Measurements from ENCODE around the gene CRB2. TPM values are rescaled to one million over a fixed set of nuclear protein-coding genes. Genes with fewer than 3 reads are reported as not detected.

CRB2 gene
- total RNA-seq, 2 experiments from 2014 or later, result 0.09 TPM; not detected in 1

- ATAC-seq (no peak), DNase-seq (no peak)
- Mint-ChIP-seq H3K27ac (no peak overlapping the region), H3K27me3 (no peaks in the 10 kb centered on the region), H3K9me3 (no peaks in the 10 kb centered on the region), H3K36me3 (ENCODE audit: low read depth) (no peaks in the 10 kb centered on the region), H3K4me1 (ENCODE audit: low read depth) (peaks cover 33% of the 10 kb centered on the region), H3K4me3 (no peak overlapping the region)
- POLR2A ChIA-PET, result interaction anchor here (0.7 to 1.3 kb wide), 3 partner anchors 12 to 70 kb away, joined by 3 to 4 read pairs (median 3); no protein-coding TSS in a partner anchor
- intact Hi-C loops (cut with micrococcal nuclease), result no loop called here
- TF ChIP-seq CTCF (IDR thresholded peaks at IDR 0.05), result no peak
- CTCF ChIA-PET, result interaction anchor here (1.0 to 1.2 kb wide), 2 partner anchors 20 to 94 kb away, joined by 3 read pairs; no protein-coding TSS in a partner anchor
Observed at GRCh38 chr9:123318961-123319421, 37.0 kb upstream of the CRB2 start.

GRCh38 chr9:123319541-123320339 is 36.3 kb upstream of the CRB2 start:
- H3K4me3 Mint-ChIP-seq, result no peak overlapping the region
- intact Hi-C loops (cut with micrococcal nuclease), result no loop called here
- peaks cover 35% of the 10 kb centered on the region for H3K4me1 Mint-ChIP-seq (ENCODE audit: low read depth)
- peak overlapping the region; percentile 17 for H3K27ac Mint-ChIP-seq
- POLR2A ChIA-PET, result interaction anchor here (1.0 to 1.3 kb wide), 3 partner anchors 12 to 95 kb away, joined by 3 to 4 read pairs (median 3); no protein-coding TSS in a partner anchor
- ATAC-seq (no peak), DNase-seq (peak; percentile 1)
- H3K27me3 Mint-ChIP-seq, result no peaks in the 10 kb centered on the region
- CTCF ChIA-PET, result interaction anchor here (1.0 to 1.2 kb wide), 2 partner anchors 19 to 95 kb away, joined by 3 read pairs; no protein-coding TSS in a partner anchor
- no peak for TF ChIP-seq CTCF (IDR thresholded peaks at IDR 0.05)
- no peaks in the 10 kb centered on the region for H3K36me3 Mint-ChIP-seq (ENCODE audit: low read depth)
- H3K9me3 Mint-ChIP-seq, result no peaks in the 10 kb centered on the region

- Mint-ChIP-seq H3K27ac (peak overlapping the region; percentile 96), H3K4me1 (ENCODE audit: low read depth) (peaks cover 44% of the 10 kb centered on the region), H3K27me3 (no peaks in the 10 kb centered on the region), H3K4me3 (no peak overlapping the region), H3K36me3 (ENCODE audit: low read depth) (no peaks in the 10 kb centered on the region), H3K9me3 (no peaks in the 10 kb centered on the region)
- DNase-seq, result peak; percentile 1
- TF ChIP-seq CTCF (IDR thresholded peaks at IDR 0.05), result no peak
- ChIA-PET CTCF (interaction anchor here (0.9 to 1.0 kb wide), 2 partner anchors 9 to 28 kb away, joined by 3 read pairs; no protein-coding TSS in a partner anchor), POLR2A (no interaction called here)
- intact Hi-C loops (cut with micrococcal nuclease), result no loop called here
- no peak for ATAC-seq
Observed at GRCh38 chr9:123320814-123321213, 35.2 kb upstream of the CRB2 start.

GRCh38 chr9:123321616-123322272 is 34.3 kb upstream of the CRB2 start:
- ATAC-seq (no peak), DNase-seq (peak; percentile 6)
- peaks cover 52% of the 10 kb centered on the region for H3K4me1 Mint-ChIP-seq (ENCODE audit: low read depth)
- peak overlapping the region; percentile 96 for H3K27ac Mint-ChIP-seq
- POLR2A ChIA-PET, result interaction anchor here (0.6 to 1.2 kb wide), 4 partner anchors 8 to 27 kb away, joined by 3 to 4 read pairs (median 3); no protein-coding TSS in a partner anchor
- CTCF ChIA-PET, result interaction anchor here (1.0 kb wide), 1 partner anchor 27 kb away, joined by 3 read pairs; no protein-coding TSS in a partner anchor
- H3K27me3 Mint-ChIP-seq, result no peaks in the 10 kb centered on the region
- intact Hi-C loops (cut with micrococcal nuclease), result loop anchor here (2.0 kb wide), 1 partner anchor 17 kb away; no protein-coding TSS in a partner anchor
- H3K4me3 Mint-ChIP-seq, result no peak overlapping the region
- no peaks in the 10 kb centered on the region for H3K9me3 Mint-ChIP-seq
- TF ChIP-seq CTCF (IDR thresholded peaks at IDR 0.05), result no peak
- no peaks in the 10 kb centered on the region for H3K36me3 Mint-ChIP-seq (ENCODE audit: low read depth)
